SK-N-SH (cell line): Measurements from ENCODE around the gene HSPA4L.

Source experiments
- CTCF ChIP-seq: fragments of 200-600 bp; sonication (generic); IDR thresholded peaks from 2 replicates; pipeline ENCODE4 v1.6.1; 2017; ENCODE audit warnings: antibody characterized with exemption, mild to moderate bottlenecking, moderate library complexity
- EZH2phosphoT487 ChIP-seq: fragments of 200-600 bp; sonication (generic); IDR thresholded peaks from 2 replicates; pipeline ENCODE4 v1.6.1; 2017; ENCODE audit warnings: low read depth, mixed run types, mild to moderate bottlenecking, antibody characterized with exemption, moderate library complexity, borderline replicate concordance
- MAX ChIP-seq: IDR thresholded peaks from 2 replicates; pipeline ENCODE4 v1.4.0; 2012; ENCODE audit warnings: low read depth
- PBX3 ChIP-seq: IDR thresholded peaks from 2 replicates; pipeline ENCODE4; 2012
- POLR2AphosphoS5 ChIP-seq: IDR thresholded peaks from 2 replicates; pipeline ENCODE4 v1.6.1; 2012; ENCODE audit warnings: low read depth, low read length
- RAD21 ChIP-seq: IDR thresholded peaks from 2 replicates; pipeline ENCODE4 v1.6.1; 2012; ENCODE audit warnings: mild to moderate bottlenecking, low read length
- RFX5 ChIP-seq: IDR thresholded peaks from 2 replicates; pipeline ENCODE4 v1.6.1; 2012; ENCODE audit warnings: mild to moderate bottlenecking, improper control_type of control experiment, low read length
- USF2 ChIP-seq: fragments of 150-350 bp; IDR thresholded peaks from 2 replicates; pipeline ENCODE4 v1.6.1; 2017; ENCODE audit warnings: antibody characterized with exemption, low read length, low read depth, borderline replicate concordance
- YY1 ChIP-seq: IDR thresholded peaks from 2 replicates; pipeline ENCODE4 v1.4.0; 2012; ENCODE audit warnings: low read depth, mild to moderate bottlenecking

GRCh38 chr4:127771535-127772275 is 10.4 kb upstream of the HSPA4L start:
- TF ChIP-seq CTCF = no peak
- no peak for TF ChIP-seq MAX
- TF ChIP-seq RFX5 = no peak
- no peak for TF ChIP-seq POLR2AphosphoS5
- TF ChIP-seq USF2 = no peak
- TF ChIP-seq PBX3 = no peak
- TF ChIP-seq EZH2phosphoT487 = no peak
- TF ChIP-seq RAD21 = no peak
- TF ChIP-seq YY1 = no peak
